Calu3 (cell line): ENCODE results near the gene SCAMP1. TPM values are rescaled to one million over a fixed set of nuclear protein-coding genes. Genes with fewer than 3 reads are reported as not detected.

Source experiments
- BruUV-seq: library from RNA; stranded (reverse); fragments of 400-500 nt; replicated peaks from 2 replicates; lab custom pipeline; 2021; lab: Mats Ljungman, UMichigan
- CTCF ChIA-PET: fragments of 300-600 bp; sonication (Branson Sonifier 250); formaldehyde crosslinking; loops from one replicate; lab custom pipeline; 2022; ENCODE audit warnings: antibody characterized with exemption; lab: Charles Lee
- DNase-seq: peaks from one replicate; pipeline ENCODE4 v3.0.0; 2022
- H3K27ac Mint-ChIP-seq: one replicate; pipeline ENCODE4 v1.8.0; 2022; ENCODE audit warnings: mixed read lengths; ENCODE audit not compliant: unreplicated experiment
- H3K27me3 Mint-ChIP-seq: one replicate; pipeline ENCODE4 v1.8.0; 2022; ENCODE audit warnings: mixed read lengths; ENCODE audit not compliant: unreplicated experiment
- H3K36me3 Mint-ChIP-seq: one replicate; pipeline ENCODE4 v1.8.0; 2022; ENCODE audit warnings: mild to moderate bottlenecking, moderate library complexity, mixed read lengths; ENCODE audit not compliant: insufficient read depth, unreplicated experiment
- H3K4me1 Mint-ChIP-seq: one replicate; pipeline ENCODE4 v1.8.0; 2022; ENCODE audit warnings: mild to moderate bottlenecking, low read depth, mixed read lengths; ENCODE audit not compliant: unreplicated experiment
- H3K4me3 Mint-ChIP-seq: one replicate; pipeline ENCODE4 v1.8.0; 2022; ENCODE audit warnings: mild to moderate bottlenecking, low read depth, moderate library complexity, mixed read lengths; ENCODE audit not compliant: unreplicated experiment
- H3K9me3 Mint-ChIP-seq: one replicate; pipeline ENCODE4 v1.8.0; 2022; ENCODE audit warnings: low read depth, mixed read lengths; ENCODE audit not compliant: unreplicated experiment
- intact Hi-C: fragments of 100-400 bp; cut with micrococcal nuclease; formaldehyde crosslinking; loops from one replicate; pipeline ENCODE4 v1.10.0; 2022; ENCODE audit not compliant: unreplicated experiment
- total RNA-seq: library from RNA; stranded (reverse); gene quantifications from 2 replicates; pipeline ENCODE4 v1.2.3, GENCODE V29; 2022
- TF ChIP-seq, protein P1 (sequence below): fragments of 200-600 bp; IDR thresholded peaks from one replicate; pipeline ENCODE4 v1.8.0; 2022; ENCODE audit warnings: antibody characterized with exemption; ENCODE audit not compliant: unreplicated experiment

SCAMP1 gene
- total RNA-seq, 1 experiment from 2014 or later, result 62.2 TPM

DNA sequence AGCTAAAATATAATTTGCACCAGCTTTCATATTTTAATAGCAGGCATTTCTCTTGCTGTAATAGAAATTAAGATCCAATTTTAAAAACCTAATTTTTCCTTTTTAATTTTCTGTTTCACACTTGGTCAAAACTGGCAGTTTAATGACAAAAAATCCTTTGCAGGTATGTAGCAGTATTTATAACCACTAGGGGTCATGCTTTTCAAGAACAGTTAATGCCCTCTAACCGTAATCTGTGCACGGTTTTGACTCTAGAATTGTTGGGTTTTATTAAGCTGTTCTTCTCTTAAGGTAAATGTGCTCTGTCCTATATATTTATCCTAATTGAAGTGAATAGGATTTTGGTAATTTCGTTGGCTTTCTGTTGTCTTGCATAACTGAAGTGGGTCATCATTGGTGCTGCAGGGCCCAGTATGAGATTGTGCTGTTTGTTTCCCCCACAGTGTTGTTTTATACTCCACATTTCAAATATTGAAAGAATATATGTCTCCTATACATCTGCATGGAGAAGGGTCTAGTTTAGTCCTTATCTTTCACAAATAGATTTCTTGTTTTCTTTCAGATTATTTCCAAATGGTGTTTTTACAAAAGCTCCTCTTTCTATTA lies 107.4 kb downstream of the SCAMP1 start:
- Mint-ChIP-seq H3K4me3 (no peak overlapping the region), H3K9me3 (no peaks in the 10 kb centered on the region), H3K36me3 (no peaks in the 10 kb centered on the region), H3K27ac (no peak overlapping the region), H3K4me1 (peaks cover 16% of the 10 kb centered on the region), H3K27me3 (no peaks in the 10 kb centered on the region)
- no peak for DNase-seq
- CTCF ChIA-PET, result interaction anchor here (0.6 to 2.0 kb wide), 6 partner anchors 37 to 822 kb away, joined by 3 to 11 read pairs (median 4); no protein-coding TSS in a partner anchor
- no TSS peak for BruUV-seq
- intact Hi-C loops, result loop anchor here (1.0 to 10.0 kb wide), 5 partner anchors 49 to 499 kb away; partner anchors contain the start of gene SCAMP1
- TF ChIP-seq, protein P1, sequence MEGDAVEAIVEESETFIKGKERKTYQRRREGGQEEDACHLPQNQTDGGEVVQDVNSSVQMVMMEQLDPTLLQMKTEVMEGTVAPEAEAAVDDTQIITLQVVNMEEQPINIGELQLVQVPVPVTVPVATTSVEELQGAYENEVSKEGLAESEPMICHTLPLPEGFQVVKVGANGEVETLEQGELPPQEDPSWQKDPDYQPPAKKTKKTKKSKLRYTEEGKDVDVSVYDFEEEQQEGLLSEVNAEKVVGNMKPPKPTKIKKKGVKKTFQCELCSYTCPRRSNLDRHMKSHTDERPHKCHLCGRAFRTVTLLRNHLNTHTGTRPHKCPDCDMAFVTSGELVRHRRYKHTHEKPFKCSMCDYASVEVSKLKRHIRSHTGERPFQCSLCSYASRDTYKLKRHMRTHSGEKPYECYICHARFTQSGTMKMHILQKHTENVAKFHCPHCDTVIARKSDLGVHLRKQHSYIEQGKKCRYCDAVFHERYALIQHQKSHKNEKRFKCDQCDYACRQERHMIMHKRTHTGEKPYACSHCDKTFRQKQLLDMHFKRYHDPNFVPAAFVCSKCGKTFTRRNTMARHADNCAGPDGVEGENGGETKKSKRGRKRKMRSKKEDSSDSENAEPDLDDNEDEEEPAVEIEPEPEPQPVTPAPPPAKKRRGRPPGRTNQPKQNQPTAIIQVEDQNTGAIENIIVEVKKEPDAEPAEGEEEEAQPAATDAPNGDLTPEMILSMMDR, result peak; percentile 66

DNA sequence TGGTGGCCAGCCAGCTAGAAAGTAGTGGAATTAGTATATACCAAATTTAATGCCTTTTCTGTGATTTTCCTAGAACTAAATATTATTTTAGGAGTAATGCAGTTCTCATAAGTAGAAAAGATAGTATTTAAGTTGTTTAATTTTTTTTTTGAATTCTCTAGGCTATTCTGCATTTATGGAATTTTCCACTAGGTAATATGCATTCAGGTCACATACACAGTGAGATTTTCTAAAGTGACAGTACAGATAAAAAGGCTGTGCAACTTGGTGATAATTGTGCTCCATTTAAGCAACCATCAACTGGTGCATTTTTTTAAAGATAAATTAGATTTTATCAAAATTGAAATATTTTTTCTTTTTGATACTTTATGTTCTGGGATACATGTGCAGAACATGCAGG lies 111.5 kb downstream of the SCAMP1 start:
- BruUV-seq, result no TSS peak
- intact Hi-C loops, result loop anchor here (2.0 to 10.0 kb wide), 3 partner anchors 61 to 413 kb away; no protein-coding TSS in a partner anchor
- TF ChIP-seq, protein P1, result no peak
- H3K27ac Mint-ChIP-seq, result no peak overlapping the region
- CTCF ChIA-PET, result interaction anchor here (0.6 kb wide), 1 partner anchor 495 kb away, joined by 3 read pairs; no protein-coding TSS in a partner anchor
- peaks cover 5% of the 10 kb centered on the region for H3K4me1 Mint-ChIP-seq
- no peak for DNase-seq
- no peaks in the 10 kb centered on the region for H3K36me3 Mint-ChIP-seq
- H3K9me3 Mint-ChIP-seq, result no peaks in the 10 kb centered on the region
- H3K27me3 Mint-ChIP-seq, result no peaks in the 10 kb centered on the region
- no peak overlapping the region for H3K4me3 Mint-ChIP-seq

DNA sequence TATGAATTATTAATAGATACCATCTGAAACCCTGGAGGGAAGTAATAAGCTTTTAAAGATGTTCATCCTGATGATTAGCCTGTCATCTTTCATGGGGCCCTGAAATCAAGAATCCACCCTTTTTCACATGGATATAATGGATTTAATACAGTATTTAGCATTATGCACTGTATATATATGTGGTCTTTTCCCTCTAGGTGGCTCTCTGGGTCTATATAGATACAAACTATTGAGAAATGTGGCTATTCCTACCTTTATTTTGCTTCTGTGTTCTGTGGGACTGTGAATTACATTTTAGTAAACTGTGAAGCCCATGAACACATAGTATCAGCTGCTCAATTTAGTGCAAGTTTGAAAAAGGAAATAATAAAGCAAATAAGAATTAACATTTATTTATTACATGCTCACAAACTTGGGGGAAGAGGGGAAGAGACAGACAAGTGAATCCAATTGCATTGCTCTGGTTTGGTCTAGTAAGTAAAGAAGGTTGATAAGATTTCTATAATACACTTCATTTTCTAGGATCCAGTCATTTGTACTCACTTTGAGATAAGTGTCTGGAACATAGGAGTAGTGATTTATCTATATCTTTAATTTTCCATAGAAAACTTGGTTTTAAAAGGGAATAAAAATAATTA lies 112.2 kb downstream of the SCAMP1 start:
- Mint-ChIP-seq H3K9me3 (no peaks in the 10 kb centered on the region), H3K27ac (no peak overlapping the region), H3K27me3 (no peaks in the 10 kb centered on the region), H3K4me3 (no peak overlapping the region), H3K4me1 (no peaks in the 10 kb centered on the region), H3K36me3 (no peaks in the 10 kb centered on the region)
- no TSS peak for BruUV-seq
- DNase-seq, result no peak
- TF ChIP-seq, protein P1, result peak; percentile 21
- intact Hi-C loops, result loop anchor here (2.0 to 10.0 kb wide), 3 partner anchors 60 to 412 kb away; no protein-coding TSS in a partner anchor
- CTCF ChIA-PET, result interaction anchor here (0.6 kb wide), 1 partner anchor 494 kb away, joined by 3 read pairs; no protein-coding TSS in a partner anchor

DNA sequence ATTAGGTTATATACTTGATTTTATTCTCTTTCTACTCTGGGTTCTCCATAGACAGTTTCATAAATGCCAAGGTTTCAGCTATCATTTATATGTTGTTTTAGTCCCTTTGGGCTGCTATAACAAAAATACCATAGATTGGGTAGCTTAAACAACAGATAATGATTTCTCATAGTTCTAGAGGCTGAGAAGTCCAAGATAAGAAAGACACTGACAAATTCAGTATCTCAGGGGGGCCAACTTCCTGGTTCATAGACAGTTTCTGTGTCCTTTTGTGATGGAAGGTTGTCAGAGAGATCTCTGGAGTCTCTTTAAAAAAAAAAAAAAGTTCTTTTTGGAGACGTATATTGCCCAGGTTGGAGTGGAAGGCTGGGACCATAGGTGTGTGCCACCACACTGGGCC lies 113.3 kb downstream of the SCAMP1 start:
- intact Hi-C loops, result loop anchor here (2.0 to 10.0 kb wide), 3 partner anchors 59 to 411 kb away; no protein-coding TSS in a partner anchor
- Mint-ChIP-seq H3K4me1 (no peaks in the 10 kb centered on the region), H3K27me3 (no peaks in the 10 kb centered on the region), H3K9me3 (no peaks in the 10 kb centered on the region), H3K27ac (no peak overlapping the region), H3K36me3 (no peaks in the 10 kb centered on the region), H3K4me3 (no peak overlapping the region)
- no peak for DNase-seq
- TF ChIP-seq, protein P1, result no peak
- no TSS peak for BruUV-seq
- CTCF ChIA-PET, result no interaction called here
